NT2/D1 (cell line): Measurements from ENCODE around the gene CEP112.

Source experiments
- SUZ12 ChIP-seq: IDR thresholded peaks from 2 replicates; pipeline ENCODE4 v1.6.1; 2011; ENCODE audit not compliant: insufficient read length, insufficient read depth; ENCODE audit errors: extremely low read depth
- YY1 ChIP-seq: IDR thresholded peaks from 2 replicates; pipeline ENCODE4 v1.6.1; 2011; ENCODE audit not compliant: insufficient read length, insufficient read depth
- ZNF274 ChIP-seq: IDR thresholded peaks from 2 replicates; pipeline ENCODE4 v1.6.1; 2011; ENCODE audit warnings: mild to moderate bottlenecking, low read depth, low read length

GRCh38 chr17:66200685-66201092 lies 8.8 kb upstream of the CEP112 start:
- TF ChIP-seq SUZ12, result no peak
- no peak for TF ChIP-seq ZNF274
- no peak for TF ChIP-seq YY1
